Measurements from ENCODE around the gene TMEM19. TPM values are rescaled to one million over a fixed set of nuclear protein-coding genes. Genes with fewer than 3 reads are reported as not detected.

TMEM19 gene
- total RNA-seq, 2 donors from 2014 or later: 37.7 to 39.2 TPM

- no peak for DNase-seq
- H3K36me3 ChIP-seq: no peaks in the 10 kb centered on the region
- no peak for TF ChIP-seq CTCF (IDR thresholded peaks at IDR 0.05)
- H3K9me3 ChIP-seq: no peaks in the 10 kb centered on the region
- H3K27me3 ChIP-seq: no peaks in the 10 kb centered on the region
- H3K27ac ChIP-seq: no peak overlapping the region
- no peak overlapping the region for H3K4me3 ChIP-seq
- intact Hi-C loops (cut with DNase I): no loop called here
- H3K9ac ChIP-seq (ENCODE audit: low read depth in 2 of 2, low read length in 2 of 2): no peak overlapping the region
- no peaks in the 10 kb centered on the region for H3K4me1 ChIP-seq
Observed at GRCh38 chr12:71727958-71728357, 42.1 kb downstream of the TMEM19 start.

- Histone ChIP-seq H3K9ac (ENCODE audit: low read depth in 2 of 2, low read length in 2 of 2) (no peak overlapping the region), H3K36me3 (no peaks in the 10 kb centered on the region), H3K27ac (no peak overlapping the region), H3K27me3 (no peaks in the 10 kb centered on the region), H3K4me3 (no peak overlapping the region), H3K9me3 (no peaks in the 10 kb centered on the region), H3K4me1 (no peaks in the 10 kb centered on the region)
- no peak for DNase-seq
- no peak for TF ChIP-seq CTCF (IDR thresholded peaks at IDR 0.05)
- intact Hi-C loops (cut with DNase I): no loop called here
Observed at GRCh38 chr12:71730936-71731335, 45.1 kb downstream of the TMEM19 start.

GRCh38 chr12:71731439-71732356 is 45.8 kb downstream of the TMEM19 start:
- no peak for TF ChIP-seq CTCF (IDR thresholded peaks at IDR 0.05)
- H3K4me1 ChIP-seq: no peaks in the 10 kb centered on the region
- intact Hi-C loops (cut with DNase I): no loop called here
- H3K27ac ChIP-seq: no peak overlapping the region
- no peak for DNase-seq
- no peaks in the 10 kb centered on the region for H3K27me3 ChIP-seq
- H3K36me3 ChIP-seq: no peaks in the 10 kb centered on the region
- no peak overlapping the region for H3K9ac ChIP-seq (ENCODE audit: low read depth in 2 of 2, low read length in 2 of 2)
- no peaks in the 10 kb centered on the region for H3K9me3 ChIP-seq
- no peak overlapping the region for H3K4me3 ChIP-seq

GRCh38 chr12:71732357-71732712 is 46.5 kb downstream of the TMEM19 start:
- Histone ChIP-seq H3K27me3 (no peaks in the 10 kb centered on the region), H3K9me3 (no peaks in the 10 kb centered on the region), H3K27ac (no peak overlapping the region), H3K4me1 (no peaks in the 10 kb centered on the region), H3K4me3 (no peak overlapping the region), H3K9ac (ENCODE audit: low read depth in 2 of 2, low read length in 2 of 2) (no peak overlapping the region), H3K36me3 (no peaks in the 10 kb centered on the region)
- intact Hi-C loops (cut with DNase I): no loop called here
- TF ChIP-seq CTCF (IDR thresholded peaks at IDR 0.05): no peak
- no peak for DNase-seq

- Histone ChIP-seq H3K9ac (ENCODE audit: low read depth in 2 of 2, low read length in 2 of 2) (no peak overlapping the region), H3K4me1 (no peaks in the 10 kb centered on the region), H3K9me3 (no peaks in the 10 kb centered on the region), H3K27ac (no peak overlapping the region), H3K4me3 (no peak overlapping the region), H3K27me3 (no peaks in the 10 kb centered on the region), H3K36me3 (no peaks in the 10 kb centered on the region)
- intact Hi-C loops (cut with DNase I): no loop called here
- no peak for DNase-seq
- TF ChIP-seq CTCF (IDR thresholded peaks at IDR 0.05): no peak
Observed at GRCh38 chr12:71737197-71737596, 51.3 kb downstream of the TMEM19 start.
